H9 (cell line): Measurements from ENCODE around the gene BRD7. TPM values are rescaled to one million over a fixed set of nuclear protein-coding genes. Genes with fewer than 3 reads are reported as not detected.

ENCODE experiments used
- DNase-seq: peaks from one replicate; pipeline ENCODE4 v3.0.0-alpha.2; 2017
- H2AFZ ChIP-seq: one replicate; pipeline ENCODE4 v1.6.1; 2013; ENCODE audit warnings: mild to moderate bottlenecking, low read length, control low read depth, moderate library complexity
- H2AK5ac ChIP-seq: 2 replicates; pipeline ENCODE4 v1.6.1; 2013; ENCODE audit warnings: low read length, control low read depth, mixed read lengths; ENCODE audit not compliant: insufficient read length
- H2BK120ac ChIP-seq: one replicate; pipeline ENCODE4 v1.6.1; 2013; ENCODE audit warnings: low read depth, mild to moderate bottlenecking, low read length, control low read depth, inconsistent platforms; ENCODE audit not compliant: poor library complexity, severe bottlenecking
- H2BK12ac ChIP-seq: 2 replicates; pipeline ENCODE4 v1.6.1; 2013; ENCODE audit warnings: low read length, control low read depth, mixed read lengths, low read depth; ENCODE audit not compliant: insufficient read length
- H2BK15ac ChIP-seq: 2 replicates; pipeline ENCODE4 v1.6.1; 2013; ENCODE audit warnings: low read depth, low read length, control low read depth
- H2BK20ac ChIP-seq: one replicate; pipeline ENCODE4 v1.6.1; 2013; ENCODE audit warnings: low read depth, mild to moderate bottlenecking, low read length, control low read depth, inconsistent platforms; ENCODE audit not compliant: poor library complexity, severe bottlenecking
- H2BK5ac ChIP-seq: 2 replicates; pipeline ENCODE4 v1.6.1; 2013; ENCODE audit warnings: low read length, control low read depth, mixed read lengths; ENCODE audit not compliant: insufficient read length
- H3K14ac ChIP-seq: 2 replicates; pipeline ENCODE4 v1.6.1; 2013; ENCODE audit warnings: low read length, control low read depth; ENCODE audit not compliant: insufficient read depth
- H3K18ac ChIP-seq: 2 replicates; pipeline ENCODE4 v1.6.1; 2013; ENCODE audit warnings: low read depth, mild to moderate bottlenecking, mixed read lengths, low read length, control low read depth; ENCODE audit not compliant: insufficient read length
- H3K23ac ChIP-seq: 2 replicates; pipeline ENCODE4 v1.6.1; 2013; ENCODE audit warnings: low read length, control low read depth, mixed read lengths, low read depth; ENCODE audit not compliant: insufficient read length
- H3K23me2 ChIP-seq: 2 replicates; pipeline ENCODE4 v1.6.1; 2013; ENCODE audit warnings: low read depth, mild to moderate bottlenecking, mixed read lengths, low read length, control low read depth; ENCODE audit not compliant: insufficient read length, poor library complexity, severe bottlenecking
- H3K27ac ChIP-seq: 2 replicates; pipeline ENCODE4 v1.5.1; 2013; ENCODE audit warnings: low read length, control low read depth, mixed read lengths, low read depth; ENCODE audit not compliant: insufficient read length
- H3K27me3 ChIP-seq: 2 replicates; pipeline ENCODE4 v1.6.1; 2013; ENCODE audit warnings: low read length, control low read depth, inconsistent platforms; ENCODE audit not compliant: insufficient read depth
- H3K4ac ChIP-seq: 2 replicates; pipeline ENCODE4 v1.6.1; 2013; ENCODE audit warnings: low read depth, mild to moderate bottlenecking, control low read depth, inconsistent platforms, low read length, moderate library complexity
- H3K4me1 ChIP-seq: 2 replicates; pipeline ENCODE4 v1.6.1; 2013; ENCODE audit warnings: low read length, control low read depth, inconsistent platforms; ENCODE audit not compliant: insufficient read depth
- H3K4me2 ChIP-seq: 2 replicates; pipeline ENCODE4 v1.6.1; 2013; ENCODE audit warnings: low read length, control low read depth, mixed read lengths; ENCODE audit not compliant: insufficient read length, insufficient read depth
- H3K56ac ChIP-seq: 2 replicates; pipeline ENCODE4 v1.6.1; 2013; ENCODE audit warnings: low read depth, mild to moderate bottlenecking, mixed read lengths, low read length, control low read depth; ENCODE audit not compliant: insufficient read length
- H3K79me1 ChIP-seq: 2 replicates; pipeline ENCODE4 v1.6.1; 2013; ENCODE audit warnings: low read depth, mild to moderate bottlenecking, moderate library complexity, low read length, control low read depth, inconsistent platforms; ENCODE audit not compliant: insufficient read depth, poor library complexity, severe bottlenecking
- H3K79me2 ChIP-seq: 2 replicates; pipeline ENCODE4 v1.6.1; 2013; ENCODE audit warnings: low read length, control low read depth, inconsistent platforms; ENCODE audit not compliant: insufficient read depth
- H3K9ac ChIP-seq: 2 replicates; pipeline ENCODE4 v1.6.1; 2013; ENCODE audit warnings: low read length, control low read depth, mixed read lengths; ENCODE audit not compliant: insufficient read length; ENCODE audit errors: extremely low read depth
- H3K9me3 ChIP-seq: one replicate; pipeline ENCODE4 v1.6.1; 2013; ENCODE audit warnings: low read depth, low read length, inconsistent platforms; ENCODE audit not compliant: control insufficient read depth
- H3T11ph ChIP-seq: one replicate; pipeline ENCODE4 v1.6.1; 2013; ENCODE audit warnings: mild to moderate bottlenecking, low read length, control low read depth, inconsistent platforms
- H4K20me1 ChIP-seq: one replicate; pipeline ENCODE4 v1.6.1; 2013; ENCODE audit not compliant: control insufficient read depth, insufficient read length, insufficient read depth
- H4K5ac ChIP-seq: 2 replicates; pipeline ENCODE4 v1.6.1; 2013; ENCODE audit warnings: low read depth, mild to moderate bottlenecking, mixed read lengths, low read length, control low read depth; ENCODE audit not compliant: insufficient read length
- H4K8ac ChIP-seq: replicated peaks from 2 replicates; pipeline ENCODE4 v1.6.1; 2013; ENCODE audit warnings: low read length, control low read depth, mixed read lengths, low read depth; ENCODE audit not compliant: insufficient read length
- H4K91ac ChIP-seq: 2 replicates; pipeline ENCODE4 v1.6.1; 2013; ENCODE audit warnings: low read depth, mild to moderate bottlenecking, moderate library complexity, mixed read lengths, low read length, control low read depth; ENCODE audit not compliant: insufficient read length
- H3K27ac Mint-ChIP-seq, 3 experiments: 2 replicates in 2 of 3; 3 replicates in 1 of 3; pipeline ENCODE4 v1.8.0; 2020 to 2021; ENCODE audit warnings: mixed read lengths in 3 of 3, mild to moderate bottlenecking in 1 of 3, moderate library complexity in 1 of 3
- H3K27me3 Mint-ChIP-seq: 2 replicates; pipeline ENCODE4 v1.8.0; 2021; ENCODE audit warnings: low read depth, mild to moderate bottlenecking, moderate library complexity, mixed read lengths
- H3K36me3 Mint-ChIP-seq, 3 experiments: 2 replicates in 2 of 3; 3 replicates in 1 of 3; pipeline ENCODE4 v1.8.0; 2020 to 2021; ENCODE audit warnings: low read depth in 3 of 3, mixed read lengths in 3 of 3; ENCODE audit not compliant: insufficient read depth in 1 of 3
- H3K4me1 Mint-ChIP-seq, 2 experiments: 2 replicates each; pipeline ENCODE4 v1.8.0; 2020; ENCODE audit warnings: mixed read lengths in 2 of 2
- H3K4me3 Mint-ChIP-seq, 2 experiments: 2 replicates in 1 of 2; 3 replicates in 1 of 2; pipeline ENCODE4 v1.8.0; 2020 to 2021; ENCODE audit warnings: mild to moderate bottlenecking in 2 of 2, mixed read lengths in 2 of 2, moderate library complexity in 1 of 2
- H3K9me3 Mint-ChIP-seq, 2 experiments: 2 replicates in 1 of 2; 3 replicates in 1 of 2; pipeline ENCODE4 v1.8.0; 2020; ENCODE audit warnings: mild to moderate bottlenecking in 2 of 2, mixed read lengths in 2 of 2, moderate library complexity in 1 of 2
- WGBS: extraction: QIAGEN DNeasy Blood & Tissue Kit; methylation state at CpG from one replicate; pipeline ENCODE4 v1.1.7; 2013; ENCODE audit warnings: missing lambda C conversion rate, low lambda C conversion rate, mixed read lengths; ENCODE audit not compliant: insufficient read length; ENCODE audit errors: extremely low coverage; 5-methylcytosine and 5-hydroxymethylcytosine counted together
- total RNA-seq: library from RNA; stranded (reverse); gene quantifications from 2 replicates; pipeline ENCODE4 v1.2.1, GENCODE V29; 2021
- TF ChIP-seq, protein P1 (sequence below): fragments of 200-600 bp; sonication (generic); conservative IDR thresholded peaks from 3 replicates; pipeline ENCODE4 v1.8.0; 2021; ENCODE audit warnings: antibody characterized with exemption, mild to moderate bottlenecking

Gene BRD7
- total RNA-seq, 1 experiment from 2014 or later: 112 TPM

GRCh38 chr16:50323335-50324011, 45.3 kb downstream of the BRD7 start:
- H3K27me3 Mint-ChIP-seq: no peaks in the 10 kb centered on the region
- Histone ChIP-seq H3K4me1 (no peaks in the 10 kb centered on the region), H3K9ac (no peak overlapping the region), H2BK120ac (no peak overlapping the region), H3K56ac (no peak overlapping the region), H2BK5ac (no peak overlapping the region), H3K14ac (no peak overlapping the region), H2BK20ac (no peak overlapping the region), H2BK12ac (no peak overlapping the region), H3K27ac (no peak overlapping the region), H3K79me1 (no peaks in the 10 kb centered on the region), H3T11ph (no peak overlapping the region), H4K20me1 (no peaks in the 10 kb centered on the region), H2AK5ac (no peak overlapping the region), H4K5ac (no peak overlapping the region), H3K23ac (no peak overlapping the region), H3K79me2 (no peaks in the 10 kb centered on the region), H3K4ac (no peak overlapping the region), H2BK15ac (no peak overlapping the region), H4K91ac (no peak overlapping the region), H3K18ac (no peak overlapping the region), H2AFZ (no peak overlapping the region), H3K4me2 (no peak overlapping the region), H3K23me2 (no peaks in the 10 kb centered on the region), H3K27me3 (no peaks in the 10 kb centered on the region), H3K9me3 (no peaks in the 10 kb centered on the region), H4K8ac (no peak overlapping the region)
- peak overlapping the region in 1 of 3 experiments; percentile 56; a peak in 2 of 7 replicates for H3K27ac Mint-ChIP-seq
- no peak overlapping the region; a peak in 1 of 5 replicates for H3K4me3 Mint-ChIP-seq
- peaks cover 24 to 77% (median 64%) of the 10 kb centered on the region in 3 experiments; a peak in 6 of 7 replicates for H3K36me3 Mint-ChIP-seq
- peaks cover 0 to 2% of the 10 kb centered on the region in 2 experiments; a peak in 1 of 4 replicates for H3K4me1 Mint-ChIP-seq
- TF ChIP-seq, protein P1, sequence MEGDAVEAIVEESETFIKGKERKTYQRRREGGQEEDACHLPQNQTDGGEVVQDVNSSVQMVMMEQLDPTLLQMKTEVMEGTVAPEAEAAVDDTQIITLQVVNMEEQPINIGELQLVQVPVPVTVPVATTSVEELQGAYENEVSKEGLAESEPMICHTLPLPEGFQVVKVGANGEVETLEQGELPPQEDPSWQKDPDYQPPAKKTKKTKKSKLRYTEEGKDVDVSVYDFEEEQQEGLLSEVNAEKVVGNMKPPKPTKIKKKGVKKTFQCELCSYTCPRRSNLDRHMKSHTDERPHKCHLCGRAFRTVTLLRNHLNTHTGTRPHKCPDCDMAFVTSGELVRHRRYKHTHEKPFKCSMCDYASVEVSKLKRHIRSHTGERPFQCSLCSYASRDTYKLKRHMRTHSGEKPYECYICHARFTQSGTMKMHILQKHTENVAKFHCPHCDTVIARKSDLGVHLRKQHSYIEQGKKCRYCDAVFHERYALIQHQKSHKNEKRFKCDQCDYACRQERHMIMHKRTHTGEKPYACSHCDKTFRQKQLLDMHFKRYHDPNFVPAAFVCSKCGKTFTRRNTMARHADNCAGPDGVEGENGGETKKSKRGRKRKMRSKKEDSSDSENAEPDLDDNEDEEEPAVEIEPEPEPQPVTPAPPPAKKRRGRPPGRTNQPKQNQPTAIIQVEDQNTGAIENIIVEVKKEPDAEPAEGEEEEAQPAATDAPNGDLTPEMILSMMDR: peak; percentile 46
- no peak for DNase-seq
- no peaks in the 10 kb centered on the region for H3K9me3 Mint-ChIP-seq
- no CpG with 5 or more reads among the region's 11 CpGs for WGBS
